ENCODE results near the gene HLA-DPB1. TPM values are rescaled to one million over a fixed set of nuclear protein-coding genes. Genes with fewer than 3 reads are reported as not detected.
"Not testable (repeated sequence)": the region's sequence is repeated elsewhere in the genome, so short reads cannot be mapped to it uniquely, and the experiment has no call there.

HLA-DPB1 gene
- total RNA-seq, 4 donors from 2014 or later, result 38.6 to 95.8 (median 61.7) TPM

DNA sequence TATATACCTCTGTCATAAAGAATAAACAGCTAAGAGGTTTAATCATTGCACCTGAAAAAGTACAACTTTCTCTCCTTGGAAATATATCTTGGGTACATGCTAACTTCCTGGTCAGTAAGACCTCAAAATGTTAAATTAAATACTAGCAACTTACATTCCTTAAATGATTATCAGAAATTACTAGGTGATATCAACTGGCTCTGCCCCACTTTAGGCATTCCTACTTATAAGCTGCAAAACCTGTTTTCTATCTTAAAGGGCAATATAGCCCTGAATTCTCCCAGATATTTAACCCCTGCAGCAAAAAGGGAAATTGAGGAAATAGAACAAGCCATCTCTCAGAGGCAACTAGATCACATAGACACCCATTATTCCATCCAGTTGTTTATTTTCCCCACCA lies 23.2 kb upstream of the HLA-DPB1 start:
- Histone ChIP-seq H3K4me1 (no peaks in the 10 kb centered on the region), H3K27me3 (peaks cover 0 to 13% (median 8%) of the 10 kb centered on the region in 4 donors), H3K27ac (replicated peaks in 1 of 4) (no peak overlapping the region), H3K36me3 (no peaks in the 10 kb centered on the region), H3K4me3 (no peak overlapping the region), H3K9me3 (no peaks in the 10 kb centered on the region)
- DNase-seq (ENCODE audit: extremely low spot score), result no peak
- intact Hi-C loops (cut with DNase I), result no loop called here
- no peak for TF ChIP-seq POLR2AphosphoS5 (IDR thresholded peaks at IDR 0.05)
- no peak for TF ChIP-seq EP300 (IDR thresholded peaks at IDR 0.05)
- no peak for TF ChIP-seq POLR2A (IDR thresholded peaks at IDR 0.05; ENCODE audit: low read depth)
- TF ChIP-seq, protein P1, sequence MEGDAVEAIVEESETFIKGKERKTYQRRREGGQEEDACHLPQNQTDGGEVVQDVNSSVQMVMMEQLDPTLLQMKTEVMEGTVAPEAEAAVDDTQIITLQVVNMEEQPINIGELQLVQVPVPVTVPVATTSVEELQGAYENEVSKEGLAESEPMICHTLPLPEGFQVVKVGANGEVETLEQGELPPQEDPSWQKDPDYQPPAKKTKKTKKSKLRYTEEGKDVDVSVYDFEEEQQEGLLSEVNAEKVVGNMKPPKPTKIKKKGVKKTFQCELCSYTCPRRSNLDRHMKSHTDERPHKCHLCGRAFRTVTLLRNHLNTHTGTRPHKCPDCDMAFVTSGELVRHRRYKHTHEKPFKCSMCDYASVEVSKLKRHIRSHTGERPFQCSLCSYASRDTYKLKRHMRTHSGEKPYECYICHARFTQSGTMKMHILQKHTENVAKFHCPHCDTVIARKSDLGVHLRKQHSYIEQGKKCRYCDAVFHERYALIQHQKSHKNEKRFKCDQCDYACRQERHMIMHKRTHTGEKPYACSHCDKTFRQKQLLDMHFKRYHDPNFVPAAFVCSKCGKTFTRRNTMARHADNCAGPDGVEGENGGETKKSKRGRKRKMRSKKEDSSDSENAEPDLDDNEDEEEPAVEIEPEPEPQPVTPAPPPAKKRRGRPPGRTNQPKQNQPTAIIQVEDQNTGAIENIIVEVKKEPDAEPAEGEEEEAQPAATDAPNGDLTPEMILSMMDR (IDR thresholded peaks at IDR 0.05), result no peak

DNA sequence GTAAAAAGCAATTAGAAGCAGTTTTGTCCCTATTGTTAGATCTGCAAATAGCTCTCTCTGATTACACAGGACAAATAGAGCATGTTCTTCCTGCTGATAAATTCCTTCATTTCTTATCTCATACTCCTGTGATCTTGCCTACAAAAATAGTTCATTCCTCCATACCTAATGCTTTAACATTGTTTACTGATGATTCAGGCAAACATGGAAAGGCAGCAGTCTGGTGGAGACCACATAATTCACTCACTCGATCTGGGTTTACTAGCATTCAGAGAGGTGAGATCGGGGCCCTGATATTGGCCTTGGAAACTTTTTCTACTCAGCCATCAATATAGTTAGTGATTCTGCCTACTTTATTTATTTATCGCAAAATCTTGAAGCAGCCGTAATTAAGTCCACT lies 22.6 kb upstream of the HLA-DPB1 start:
- Histone ChIP-seq H3K9me3 (no peaks in the 10 kb centered on the region), H3K27ac (replicated peaks in 1 of 4) (no peak overlapping the region), H3K4me3 (no peak overlapping the region), H3K27me3 (peaks cover 0 to 14% (median 10%) of the 10 kb centered on the region in 4 donors), H3K4me1 (no peaks in the 10 kb centered on the region), H3K36me3 (no peaks in the 10 kb centered on the region)
- 71% methylated on average over 4 of the region's 4 CpGs for WGBS
- DNase-seq (ENCODE audit: extremely low spot score), result no peak
- TF ChIP-seq, protein P1 (IDR thresholded peaks at IDR 0.05), result no peak
- TF ChIP-seq POLR2AphosphoS5 (IDR thresholded peaks at IDR 0.05) (no peak), EP300 (IDR thresholded peaks at IDR 0.05) (no peak), POLR2A (IDR thresholded peaks at IDR 0.05; ENCODE audit: low read depth) (no peak)
- intact Hi-C loops (cut with DNase I), result no loop called here

DNA sequence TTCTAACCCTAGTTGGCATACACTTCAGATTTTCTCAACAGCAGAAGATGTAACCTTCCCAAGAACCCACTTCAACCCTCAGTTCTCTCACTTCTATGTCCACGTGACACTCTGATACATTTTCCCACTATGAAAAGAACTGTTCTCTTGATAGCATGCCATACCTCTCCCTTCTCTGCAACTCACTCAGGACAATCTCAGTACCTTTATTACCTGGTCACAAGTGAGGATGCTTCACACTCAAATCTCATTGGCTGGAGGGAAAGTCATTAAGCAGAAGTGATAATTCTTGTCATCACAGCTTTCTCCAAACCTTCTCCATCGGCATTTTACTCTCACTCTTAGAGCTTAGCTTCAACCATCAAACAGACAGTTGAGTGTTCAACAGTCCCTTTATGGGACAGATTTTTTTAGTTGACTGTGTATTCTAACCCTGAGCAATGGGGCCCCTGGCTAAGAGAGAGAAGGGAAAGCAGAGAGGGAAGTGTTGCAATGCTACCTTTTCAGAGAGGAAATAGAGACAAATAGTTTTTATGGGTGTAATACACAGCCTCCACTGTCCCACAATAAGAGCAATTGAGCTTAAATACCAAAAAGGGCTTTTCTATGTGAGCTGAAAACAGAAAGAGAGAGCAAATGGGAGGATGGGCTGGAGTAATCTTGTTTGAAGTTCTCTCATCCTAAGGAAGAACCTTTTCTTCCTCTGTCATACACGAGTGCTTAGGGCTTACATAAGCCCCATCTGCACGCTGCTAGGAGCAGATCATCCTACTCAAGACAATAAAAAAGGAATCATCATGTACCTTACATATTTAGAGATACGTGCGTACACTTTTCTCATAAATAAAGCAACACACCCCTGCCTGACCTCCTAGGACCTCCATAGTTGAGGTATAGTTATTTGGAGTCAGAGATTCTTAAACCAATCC lies 18.3 kb upstream of the HLA-DPB1 start:
- 30% methylated on average over 6 of the region's 6 CpGs for WGBS
- Histone ChIP-seq H3K27ac (replicated peaks in 1 of 4) (no peak overlapping the region), H3K9me3 (no peaks in the 10 kb centered on the region), H3K27me3 (peaks cover 0 to 7% (median 0%) of the 10 kb centered on the region in 4 donors), H3K36me3 (no peaks in the 10 kb centered on the region), H3K4me3 (no peak overlapping the region), H3K4me1 (no peaks in the 10 kb centered on the region)
- DNase-seq (ENCODE audit: extremely low spot score), result no peak
- TF ChIP-seq EP300 (IDR thresholded peaks at IDR 0.05), result no peak
- TF ChIP-seq, protein P1 (IDR thresholded peaks at IDR 0.05), result no peak
- no peak for TF ChIP-seq POLR2AphosphoS5 (IDR thresholded peaks at IDR 0.05)
- TF ChIP-seq POLR2A (IDR thresholded peaks at IDR 0.05; ENCODE audit: low read depth), result no peak
- intact Hi-C loops (cut with DNase I), result no loop called here

DNA sequence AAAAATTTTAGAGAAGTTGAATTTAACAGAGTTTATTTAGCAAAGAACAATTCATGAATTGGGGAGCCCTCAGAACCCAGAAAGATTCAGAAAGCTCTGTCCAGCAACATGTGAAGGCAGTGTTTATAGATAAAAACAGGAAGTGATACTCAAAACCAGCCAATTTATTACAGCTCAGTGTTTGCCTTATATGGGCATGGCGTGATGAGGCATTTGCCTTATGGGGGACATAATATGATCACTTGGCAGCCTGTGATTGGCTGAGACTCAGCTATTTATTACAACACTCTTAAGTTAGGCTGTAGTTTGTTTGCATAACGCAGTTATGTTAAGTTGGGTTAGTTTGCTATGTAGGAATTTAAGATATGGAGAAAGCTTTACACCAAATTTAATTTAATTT lies 13.8 kb upstream of the HLA-DPB1 start:
- peaks cover 0 to 4% (median 0%) of the 10 kb centered on the region in 4 donors for H3K36me3 ChIP-seq
- no peak overlapping the region for H3K27ac ChIP-seq (replicated peaks in 1 of 4)
- 90% methylated on average over 2 of the region's 2 CpGs for WGBS
- H3K4me3 ChIP-seq, result no peak overlapping the region
- TF ChIP-seq POLR2AphosphoS5 (IDR thresholded peaks at IDR 0.05) (no peak), POLR2A (IDR thresholded peaks at IDR 0.05; ENCODE audit: low read depth) (no peak), EP300 (IDR thresholded peaks at IDR 0.05) (no peak)
- TF ChIP-seq, protein P1 (IDR thresholded peaks at IDR 0.05), result no peak
- H3K27me3 ChIP-seq, result peaks cover 0 to 7% (median 0%) of the 10 kb centered on the region in 4 donors
- DNase-seq (ENCODE audit: extremely low spot score), result no peak
- H3K4me1 ChIP-seq, result no peaks in the 10 kb centered on the region
- H3K9me3 ChIP-seq, result no peaks in the 10 kb centered on the region
- intact Hi-C loops (cut with DNase I), result no loop called here

DNA sequence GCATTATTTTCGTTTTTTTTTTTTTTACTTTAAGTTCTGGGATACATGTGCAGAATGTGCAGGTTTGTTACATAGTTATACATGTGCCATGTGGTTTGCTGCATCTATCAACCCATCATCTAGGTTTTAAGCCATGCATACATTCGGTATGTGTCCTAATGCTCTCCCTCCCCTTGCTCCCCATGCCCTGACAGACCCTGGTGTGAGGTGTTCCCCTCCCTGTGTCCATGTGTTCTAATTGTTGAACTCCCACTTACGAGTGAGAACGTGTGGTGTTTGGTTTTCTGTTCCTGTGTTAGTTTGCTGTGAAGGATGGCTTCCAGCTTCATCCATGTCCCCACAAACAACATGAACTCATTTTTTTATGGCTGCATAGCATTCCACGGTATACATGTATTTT lies 12.4 kb upstream of the HLA-DPB1 start:
- intact Hi-C loops (cut with DNase I); H3K27ac ChIP-seq (replicated peaks in 1 of 4); H3K9me3 ChIP-seq; H3K4me3 ChIP-seq; H3K27me3 ChIP-seq; H3K4me1 ChIP-seq: not testable (repeated sequence)
- peaks cover 0 to 16% (median 6%) of the 10 kb centered on the region in 4 donors for H3K36me3 ChIP-seq
- WGBS, result 28% methylated on average over 4 of the region's 5 CpGs
- DNase-seq (ENCODE audit: extremely low spot score), result peak; percentile 55

All from esophagus muscularis mucosa (tissue), 4 donors.